Activated CD8-positive, alpha-beta memory T cell treated with anti-CD3 and anti-CD28 coated beads for 48 hours (primary cell): ENCODE results near the gene GAS2L3.

Experiments used
- DNase-seq, 3 experiments: peaks; one replicate each; pipeline ENCODE4 v3.0.0-alpha.2; 2020; ENCODE audit warnings: low read depth in 2 of 3, low spot score in 2 of 3

The GAS2L3 gene

GRCh38 chr12:100656856-100657255 is 83.4 kb downstream of the GAS2L3 start:
- no peak for DNase-seq

- no peak for DNase-seq
Observed at GRCh38 chr12:100661300-100661951, 87.9 kb downstream of the GAS2L3 start.

GRCh38 chr12:100666588-100666987 is 93.1 kb downstream of the GAS2L3 start:
- DNase-seq, result no peak

GRCh38 chr12:100668945-100669536 is 95.6 kb downstream of the GAS2L3 start:
- DNase-seq, result peak in 2 of 3 experiments; percentile 13 to 30

- no peak for DNase-seq
Observed at GRCh38 chr12:100669922-100670321, 96.4 kb downstream of the GAS2L3 start.

GRCh38 chr12:100671396-100672074 is 98.1 kb downstream of the GAS2L3 start:
- DNase-seq, result no peak

- DNase-seq, result peak in 2 of 3 experiments; percentile 2 to 9
Observed at GRCh38 chr12:100672075-100672592, 98.7 kb downstream of the GAS2L3 start.

- DNase-seq, result no peak
Observed at GRCh38 chr12:100674036-100674888, 100.8 kb downstream of the GAS2L3 start.
